RWPE2 (cell line): ENCODE measurements around the gene CACNA1A.

Experiments used
- ATAC-seq: fragments of 200-7000 bp; cut with Tn5 transposase; 3 replicates; pipeline ENCODE4 v1.9.1; 2021; ENCODE audit warnings: low read depth
- DNase-seq: peaks from one replicate; pipeline ENCODE4 v3.0.0-alpha.2; 2020; ENCODE audit warnings: low spot score
- H3K27ac ChIP-seq: fragments of 450-650 bp; 2 replicates; pipeline ENCODE4 v1.5.1; 2017; ENCODE audit warnings: mild to moderate bottlenecking; ENCODE audit not compliant: poor library complexity, severe bottlenecking
- H3K27me3 ChIP-seq: fragments of 250-450 bp; sonication (Bioruptor Pico); 2 replicates; pipeline ENCODE4 v1.5.1; 2021; ENCODE audit warnings: mild to moderate bottlenecking, moderate library complexity; ENCODE audit not compliant: insufficient read depth, poor library complexity, severe bottlenecking
- H3K36me3 ChIP-seq: fragments of 250-450 bp; sonication (Bioruptor Pico); 2 replicates; pipeline ENCODE4 v1.5.1; 2020; ENCODE audit warnings: low read depth, mild to moderate bottlenecking, moderate library complexity
- H3K4me1 ChIP-seq: fragments of 250-450 bp; sonication (Bioruptor Pico); 2 replicates; pipeline ENCODE4 v1.5.1; 2021; ENCODE audit warnings: mild to moderate bottlenecking, moderate library complexity; ENCODE audit not compliant: insufficient read depth, poor library complexity, severe bottlenecking
- H3K4me3 ChIP-seq: fragments of 250-450 bp; sonication (Bioruptor Pico); 2 replicates; pipeline ENCODE4 v1.5.1; 2021; ENCODE audit warnings: mild to moderate bottlenecking, moderate library complexity; ENCODE audit not compliant: severe bottlenecking
- H3K9me3 ChIP-seq: fragments of 250-450 bp; sonication (Bioruptor Pico); 2 replicates; pipeline ENCODE4 v1.5.1; 2021; ENCODE audit warnings: mild to moderate bottlenecking, moderate library complexity; ENCODE audit not compliant: severe bottlenecking
- CTCF ChIP-seq: fragments of 450-650 bp; IDR thresholded peaks from one replicate; pipeline ENCODE4 v1.5.1; 2017; ENCODE audit warnings: mild to moderate bottlenecking, moderate library complexity; ENCODE audit not compliant: poor library complexity, severe bottlenecking

The CACNA1A gene

GRCh38 chr19:13164343-13165161 lies 341.7 kb downstream of the CACNA1A start:
- Histone ChIP-seq H3K4me3 (peak overlapping the region; percentile 12), H3K36me3 (no peaks in the 10 kb centered on the region), H3K27me3 (no peaks in the 10 kb centered on the region), H3K9me3 (no peaks in the 10 kb centered on the region), H3K4me1 (peaks cover 61% of the 10 kb centered on the region), H3K27ac (peak overlapping the region; percentile 99)
- TF ChIP-seq CTCF, result no peak
- ATAC-seq (peak; percentile 9; the same call in 2 of the 3 replicates), DNase-seq (peak; percentile 86)

GRCh38 chr19:13163609-13164342 lies 342.5 kb downstream of the CACNA1A start:
- no peaks in the 10 kb centered on the region for H3K9me3 ChIP-seq
- H3K27me3 ChIP-seq, result no peaks in the 10 kb centered on the region
- DNase-seq, result peak; percentile 87
- peak; percentile 15 for ATAC-seq
- H3K4me1 ChIP-seq, result peaks cover 53% of the 10 kb centered on the region
- peak overlapping the region; percentile 99 for H3K27ac ChIP-seq
- TF ChIP-seq CTCF, result no peak
- peak overlapping the region; percentile 15 for H3K4me3 ChIP-seq
- H3K36me3 ChIP-seq, result no peaks in the 10 kb centered on the region

GRCh38 chr19:13162724-13163608 lies 343.3 kb downstream of the CACNA1A start:
- H3K27ac ChIP-seq, result peak overlapping the region; percentile 99
- no peaks in the 10 kb centered on the region for H3K27me3 ChIP-seq
- H3K4me1 ChIP-seq, result peaks cover 47% of the 10 kb centered on the region
- ATAC-seq (peak; percentile 63), DNase-seq (peak; percentile 98)
- no peaks in the 10 kb centered on the region for H3K9me3 ChIP-seq
- no peak for TF ChIP-seq CTCF
- H3K4me3 ChIP-seq, result peak overlapping the region; percentile 26
- no peaks in the 10 kb centered on the region for H3K36me3 ChIP-seq

- ATAC-seq, result no peak
- Histone ChIP-seq H3K27ac (peak overlapping the region; percentile 99), H3K4me3 (no peak overlapping the region), H3K27me3 (no peaks in the 10 kb centered on the region), H3K9me3 (no peaks in the 10 kb centered on the region), H3K4me1 (peaks cover 42% of the 10 kb centered on the region), H3K36me3 (no peaks in the 10 kb centered on the region)
- TF ChIP-seq CTCF, result no peak
- no peak for DNase-seq
Observed at GRCh38 chr19:13160557-13160956, 345.7 kb downstream of the CACNA1A start.
